ENCODE results near the gene NLN.

DNA sequence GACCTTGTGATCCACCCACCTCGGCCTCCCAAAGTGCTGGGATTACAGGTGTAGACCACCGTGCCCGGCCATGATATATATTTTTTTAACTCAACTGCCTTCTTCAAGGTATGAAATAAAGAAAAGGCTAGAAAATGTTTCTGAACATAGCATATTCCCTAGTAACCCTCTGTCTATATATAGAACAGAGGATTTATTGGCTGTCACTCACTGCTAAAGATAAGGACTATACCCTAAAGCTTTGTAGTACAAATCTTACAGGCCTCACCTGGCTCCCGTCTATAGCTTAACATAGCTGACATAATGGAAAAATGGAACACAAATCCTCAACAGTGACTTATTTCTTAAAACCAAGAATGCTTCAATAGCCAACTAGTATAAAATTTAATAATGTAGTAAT is 14.3 kb upstream of the NLN start:
- TF ChIP-seq, protein P1, sequence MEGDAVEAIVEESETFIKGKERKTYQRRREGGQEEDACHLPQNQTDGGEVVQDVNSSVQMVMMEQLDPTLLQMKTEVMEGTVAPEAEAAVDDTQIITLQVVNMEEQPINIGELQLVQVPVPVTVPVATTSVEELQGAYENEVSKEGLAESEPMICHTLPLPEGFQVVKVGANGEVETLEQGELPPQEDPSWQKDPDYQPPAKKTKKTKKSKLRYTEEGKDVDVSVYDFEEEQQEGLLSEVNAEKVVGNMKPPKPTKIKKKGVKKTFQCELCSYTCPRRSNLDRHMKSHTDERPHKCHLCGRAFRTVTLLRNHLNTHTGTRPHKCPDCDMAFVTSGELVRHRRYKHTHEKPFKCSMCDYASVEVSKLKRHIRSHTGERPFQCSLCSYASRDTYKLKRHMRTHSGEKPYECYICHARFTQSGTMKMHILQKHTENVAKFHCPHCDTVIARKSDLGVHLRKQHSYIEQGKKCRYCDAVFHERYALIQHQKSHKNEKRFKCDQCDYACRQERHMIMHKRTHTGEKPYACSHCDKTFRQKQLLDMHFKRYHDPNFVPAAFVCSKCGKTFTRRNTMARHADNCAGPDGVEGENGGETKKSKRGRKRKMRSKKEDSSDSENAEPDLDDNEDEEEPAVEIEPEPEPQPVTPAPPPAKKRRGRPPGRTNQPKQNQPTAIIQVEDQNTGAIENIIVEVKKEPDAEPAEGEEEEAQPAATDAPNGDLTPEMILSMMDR (IDR thresholded peaks at IDR 0.05; ENCODE audit: low read depth, low read length, missing input control), result no peak
- TF ChIP-seq RXRA (IDR thresholded peaks at IDR 0.05), result no peak
- TF ChIP-seq TAF1 (conservative IDR thresholded peaks at IDR 0.05), result no peak
- TF ChIP-seq EGR1 (IDR thresholded peaks at IDR 0.05; ENCODE audit: low read depth in 2 of 2), result no peak

All from liver (tissue), 3 donors.